GM12878 (cell line): ENCODE results near the gene UBAC2. TPM values are rescaled to one million over a fixed set of nuclear protein-coding genes. Genes with fewer than 3 reads are reported as not detected.

Experiments
- BHLHE40 ChIP-seq, 2 experiments: fragments of 450-650 bp in 1 of 2; IDR thresholded peaks; 2 replicates each; pipeline ENCODE4 v1.6.1; 2011 to 2017; ENCODE audit warnings: low read depth in 2 of 2, borderline replicate concordance in 1 of 2, improper control_type of control experiment in 1 of 2, low read length in 1 of 2, mild to moderate bottlenecking in 1 of 2
- HDAC2 ChIP-seq: fragments of 200-600 bp; sonication (generic); IDR thresholded peaks from 2 replicates; pipeline ENCODE4 v1.6.1; 2017
- HSF1 ChIP-seq: fragments of 150-350 bp; IDR thresholded peaks from 2 replicates; pipeline ENCODE4 v1.6.1; 2014; ENCODE audit warnings: mild to moderate bottlenecking, low read depth, low read length
- JUNB ChIP-seq: IDR thresholded peaks from 2 replicates; pipeline ENCODE4 v1.6.1; 2016; ENCODE audit warnings: antibody characterized with exemption, mild to moderate bottlenecking
- MLLT1 ChIP-seq: fragments of 450-650 bp; IDR thresholded peaks from 2 replicates; pipeline ENCODE4 v1.6.1; 2016; ENCODE audit warnings: mild to moderate bottlenecking
- MTA2 ChIP-seq: fragments of 450-650 bp; IDR thresholded peaks from 2 replicates; pipeline ENCODE4 v1.6.1; 2016; ENCODE audit warnings: low read depth, mild to moderate bottlenecking, moderate library complexity
- MTA3 ChIP-seq: IDR thresholded peaks from 2 replicates; pipeline ENCODE4 v1.6.1; 2012; ENCODE audit warnings: low read length, inconsistent platforms, borderline replicate concordance
- NFYB ChIP-seq: IDR thresholded peaks from 2 replicates; pipeline ENCODE4 v1.6.1; 2011; ENCODE audit warnings: low read depth, mild to moderate bottlenecking, low read length, improper control_type of control experiment, moderate library complexity; ENCODE audit not compliant: insufficient read depth
- NR2F1 ChIP-seq: fragments of 450-650 bp; conservative IDR thresholded peaks from 2 replicates; pipeline ENCODE4 v1.6.1; 2017; ENCODE audit warnings: mild to moderate bottlenecking
- PML ChIP-seq: IDR thresholded peaks from 2 replicates; pipeline ENCODE4 v1.6.1; 2012; ENCODE audit warnings: low read length, inconsistent platforms
- PRDM15 ChIP-seq: fragments of 450-650 bp; formaldehyde crosslinking; IDR thresholded peaks from 2 replicates; pipeline ENCODE4 v1.4.0; 2020; ENCODE audit warnings: mild to moderate bottlenecking, moderate library complexity
- RUNX3 ChIP-seq: IDR thresholded peaks from 2 replicates; pipeline ENCODE4 v1.6.1; 2012; ENCODE audit warnings: low read length, inconsistent platforms
- SKIL ChIP-seq: fragments of 450-650 bp; IDR thresholded peaks from 2 replicates; pipeline ENCODE4 v1.6.1; 2017; ENCODE audit warnings: mild to moderate bottlenecking, low read depth, inconsistent platforms; ENCODE audit not compliant: poor library complexity, severe bottlenecking
- USF1 ChIP-seq: IDR thresholded peaks from 2 replicates; pipeline ENCODE4 v1.6.1; 2011; ENCODE audit warnings: borderline replicate concordance, low read depth, mild to moderate bottlenecking, moderate library complexity, mixed read lengths, low read length; ENCODE audit not compliant: insufficient read depth; ENCODE audit errors: extremely low read length
- USF2 ChIP-seq: IDR thresholded peaks from 2 replicates; pipeline ENCODE4 v1.6.1; 2011; ENCODE audit warnings: low read depth, low read length, improper control_type of control experiment, borderline replicate concordance
- YY1 ChIP-seq: IDR thresholded peaks from 2 replicates; pipeline ENCODE4 v1.6.1; 2011; ENCODE audit warnings: low read depth, mild to moderate bottlenecking, low read length
- polyA plus RNA-seq, 11 experiments: library from polyadenylated mRNA; depleted of rRNA in 4 of 11; unstranded in 6 of 11; stranded (reverse) in 5 of 11; fragments of >200 nt; fragmentation: Nextera tagmentation in 4 of 11; fragmentation: Illumina TruSeq in 1 of 11; extraction: Ambion mirVana in 4 of 11; extraction: Trizol in 1 of 11; gene quantifications; 1 replicate in 1 of 11; 2 replicates in 10 of 11; pipeline versions ENCODE4 v1.2.1 to v1.2.3, GENCODE V29; 2011 to 2016; ENCODE audit warnings: inconsistent platforms in 2 of 11, missing spikeins in 2 of 11, low read depth in 1 of 11
- total RNA-seq, 4 experiments: library from RNA; depleted of rRNA in 3 of 4; stranded (reverse); fragments of >200 nt in 3 of 4; fragmentation: Illumina TruSeq in 1 of 4; extraction: Trizol in 1 of 4; gene quantifications; 2 replicates each; pipeline versions ENCODE4 v1.2.1 to v1.2.3, GENCODE V29; 2013 to 2021

The UBAC2 gene
- total and polyA plus RNA-seq, 10 of the 15 experiments (the other 5 are each of a cell fraction or from before 2014, with no cell fraction given) = 3.0 to 54.6 (median 17.4) TPM

- no peak for TF ChIP-seq PRDM15 (CRISPR knock-in tag)
- TF ChIP-seq NR2F1 = no peak
- TF ChIP-seq MTA3 = no peak
- TF ChIP-seq USF1 = no peak
- peak; percentile 51 for TF ChIP-seq RUNX3
- TF ChIP-seq NFYB = no peak
- no peak for TF ChIP-seq BHLHE40 (IDR thresholded peaks at IDR 0.05; ENCODE audit: borderline replicate concordance in 1 of 2, low read depth in 2 of 2, low read length in 1 of 2)
- no peak for TF ChIP-seq USF2
- TF ChIP-seq HDAC2 = no peak
- 0 out of 2 replicates have a peak, but pooled peaks have one; percentile 12 for TF ChIP-seq MLLT1
- TF ChIP-seq HSF1 = no peak
- TF ChIP-seq YY1 = no peak
- TF ChIP-seq SKIL = peak; percentile 59
- no peak for TF ChIP-seq PML
- 0 out of 2 replicates have a peak, but pooled peaks have one; percentile 23 for TF ChIP-seq MTA2
- peak; percentile 52; the same call in 1 of the 2 replicates for TF ChIP-seq JUNB
These were observed 153.8 kb downstream of the UBAC2 start (continued) for GRCh38 chr13:99354371-99354951.
